ENCODE results near the gene KIAA1217.

DNA sequence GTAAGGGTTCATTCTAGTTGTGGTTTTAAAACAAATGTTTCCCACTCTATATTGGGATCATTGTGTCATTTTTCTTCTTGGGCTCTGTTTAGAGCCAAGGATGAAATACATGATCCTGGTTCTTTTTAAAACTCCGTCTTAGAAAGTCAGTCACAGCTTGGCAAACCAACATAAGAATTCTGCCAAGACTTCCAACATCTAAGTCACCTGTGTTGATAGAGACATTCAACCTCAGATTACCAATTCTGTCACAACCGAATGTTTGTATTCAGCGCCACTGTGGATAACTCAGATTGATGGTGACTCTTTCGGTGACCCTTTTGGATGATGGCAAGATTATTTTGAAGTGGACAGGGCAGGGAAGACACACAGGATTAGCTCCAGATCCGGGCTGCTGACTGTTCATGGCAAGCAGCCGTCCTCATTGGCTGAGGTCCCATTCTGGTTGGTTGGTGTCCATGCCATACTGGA lies 259.4 kb downstream of the KIAA1217 start:
- no peak for TF ChIP-seq EP300 (IDR thresholded peaks at IDR 0.05)
- TF ChIP-seq, protein P1, sequence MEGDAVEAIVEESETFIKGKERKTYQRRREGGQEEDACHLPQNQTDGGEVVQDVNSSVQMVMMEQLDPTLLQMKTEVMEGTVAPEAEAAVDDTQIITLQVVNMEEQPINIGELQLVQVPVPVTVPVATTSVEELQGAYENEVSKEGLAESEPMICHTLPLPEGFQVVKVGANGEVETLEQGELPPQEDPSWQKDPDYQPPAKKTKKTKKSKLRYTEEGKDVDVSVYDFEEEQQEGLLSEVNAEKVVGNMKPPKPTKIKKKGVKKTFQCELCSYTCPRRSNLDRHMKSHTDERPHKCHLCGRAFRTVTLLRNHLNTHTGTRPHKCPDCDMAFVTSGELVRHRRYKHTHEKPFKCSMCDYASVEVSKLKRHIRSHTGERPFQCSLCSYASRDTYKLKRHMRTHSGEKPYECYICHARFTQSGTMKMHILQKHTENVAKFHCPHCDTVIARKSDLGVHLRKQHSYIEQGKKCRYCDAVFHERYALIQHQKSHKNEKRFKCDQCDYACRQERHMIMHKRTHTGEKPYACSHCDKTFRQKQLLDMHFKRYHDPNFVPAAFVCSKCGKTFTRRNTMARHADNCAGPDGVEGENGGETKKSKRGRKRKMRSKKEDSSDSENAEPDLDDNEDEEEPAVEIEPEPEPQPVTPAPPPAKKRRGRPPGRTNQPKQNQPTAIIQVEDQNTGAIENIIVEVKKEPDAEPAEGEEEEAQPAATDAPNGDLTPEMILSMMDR (IDR thresholded peaks at IDR 0.05), result no peak

All from esophagus muscularis mucosa (tissue), 3 donors.